Gastrocnemius medialis (tissue), 4 donors: Measurements from ENCODE around the gene ZBTB17. TPM values are rescaled to one million over a fixed set of nuclear protein-coding genes. Genes with fewer than 3 reads are reported as not detected.

Source experiments
- ATAC-seq, 2 donors: fragments of 150-250 bp; one replicate each; pipeline ENCODE4 v1.9.1; 2016
- DNase-seq, 2 donors: peaks; one replicate each; pipeline ENCODE4 v3.0.0-alpha.2; 2019
- H3K27ac ChIP-seq, 4 donors: fragments of 200-600 bp; sonication (generic); 1 replicate in 1 of 4; 2 replicates in 3 of 4; pipeline ENCODE4 v1.5.1; 2016 to 2018; ENCODE audit warnings: mild to moderate bottlenecking in 2 of 4, moderate library complexity in 1 of 4
- H3K27me3 ChIP-seq, 3 donors: fragments of 200-600 bp; sonication (generic) in 2 of 3; 1 replicate in 1 of 3; 2 replicates in 2 of 3; pipeline versions ENCODE4 v1.5.1 to v1.6.0; 2016 to 2019; ENCODE audit warnings: mild to moderate bottlenecking in 1 of 3, moderate library complexity in 1 of 3
- H3K36me3 ChIP-seq, 2 donors: fragments of 200-600 bp; sonication (generic) in 1 of 2; one replicate each; pipeline ENCODE4 v1.5.1; 2017 to 2018
- H3K4me1 ChIP-seq, 2 donors: fragments of 200-600 bp; sonication (generic) in 1 of 2; one replicate each; pipeline ENCODE4 v1.5.1; 2016 to 2017; ENCODE audit warnings: mild to moderate bottlenecking in 2 of 2
- H3K4me3 ChIP-seq, 4 donors: fragments of 200-600 bp; sonication (generic) in 3 of 4; 1 replicate in 1 of 4; 2 replicates in 3 of 4; pipeline ENCODE4 v1.5.1; 2016 to 2019; ENCODE audit warnings: mild to moderate bottlenecking in 2 of 4
- H3K9me3 ChIP-seq, 3 donors: fragments of 200-600 bp; sonication (generic) in 2 of 3; 1 replicate in 1 of 3; 2 replicates in 2 of 3; pipeline ENCODE4 v1.5.1; 2016 to 2019
- POLR2A ChIP-seq, 2 donors: fragments of 450-650 bp; IDR thresholded peaks; one replicate each; pipeline ENCODE4 v1.6.1; 2017; ENCODE audit warnings: antibody characterized with exemption in 2 of 2, mild to moderate bottlenecking in 2 of 2, moderate library complexity in 2 of 2
- in situ Hi-C, 4 donors: fragments of 200-750 bp; cut with MboI; loops; one replicate each; pipeline versions ENCODE4 v1.15.0 to v1.8.0; 2017; ENCODE audit warnings: low sequenced_read_pairs in 4 of 4
- intact Hi-C: fragments of 100-400 bp; cut with DNase I; formaldehyde crosslinking; loops from one replicate; pipeline ENCODE4 v1.15.1; 2023; ENCODE audit warnings: low total_unique reads
- total RNA-seq, 4 donors: library from RNA; depleted of rRNA; stranded (reverse); fragments of >200 nt; gene quantifications; one replicate each; pipeline versions ENCODE4 v1.1.0 to v1.2.3, GENCODE V29; 2016
- TF ChIP-seq, protein P1 (sequence below), 5 experiments: fragments of 450-650 bp in 3 of 5; fragments of 200-600 bp in 2 of 5; sonication (generic) in 2 of 5; IDR thresholded peaks in 4 of 5; conservative IDR thresholded peaks in 1 of 5; 1 replicate in 4 of 5; 2 replicates in 1 of 5; pipeline ENCODE4 v1.5.1; 2016 to 2019; ENCODE audit warnings: antibody characterized with exemption in 5 of 5, mild to moderate bottlenecking in 3 of 5, moderate library complexity in 3 of 5

ZBTB17 gene
- total RNA-seq, 4 donors from 2014 or later = 25.9 to 44.1 (median 31.5) TPM

GRCh38 chr1:15994081-15994480, 18.2 kb upstream of the ZBTB17 start:
- no peak for DNase-seq
- Histone ChIP-seq H3K27ac (no peak overlapping the region), H3K9me3 (no peaks in the 10 kb centered on the region), H3K36me3 (no peaks in the 10 kb centered on the region), H3K4me1 (no peaks in the 10 kb centered on the region), H3K27me3 (no peaks in the 10 kb centered on the region), H3K4me3 (no peak overlapping the region)
- no peak for TF ChIP-seq POLR2A (IDR thresholded peaks at IDR 0.05)
- TF ChIP-seq, protein P1, sequence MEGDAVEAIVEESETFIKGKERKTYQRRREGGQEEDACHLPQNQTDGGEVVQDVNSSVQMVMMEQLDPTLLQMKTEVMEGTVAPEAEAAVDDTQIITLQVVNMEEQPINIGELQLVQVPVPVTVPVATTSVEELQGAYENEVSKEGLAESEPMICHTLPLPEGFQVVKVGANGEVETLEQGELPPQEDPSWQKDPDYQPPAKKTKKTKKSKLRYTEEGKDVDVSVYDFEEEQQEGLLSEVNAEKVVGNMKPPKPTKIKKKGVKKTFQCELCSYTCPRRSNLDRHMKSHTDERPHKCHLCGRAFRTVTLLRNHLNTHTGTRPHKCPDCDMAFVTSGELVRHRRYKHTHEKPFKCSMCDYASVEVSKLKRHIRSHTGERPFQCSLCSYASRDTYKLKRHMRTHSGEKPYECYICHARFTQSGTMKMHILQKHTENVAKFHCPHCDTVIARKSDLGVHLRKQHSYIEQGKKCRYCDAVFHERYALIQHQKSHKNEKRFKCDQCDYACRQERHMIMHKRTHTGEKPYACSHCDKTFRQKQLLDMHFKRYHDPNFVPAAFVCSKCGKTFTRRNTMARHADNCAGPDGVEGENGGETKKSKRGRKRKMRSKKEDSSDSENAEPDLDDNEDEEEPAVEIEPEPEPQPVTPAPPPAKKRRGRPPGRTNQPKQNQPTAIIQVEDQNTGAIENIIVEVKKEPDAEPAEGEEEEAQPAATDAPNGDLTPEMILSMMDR (IDR thresholded peaks at IDR 0.05 in 4 of 5, conservative IDR thresholded peaks at IDR 0.05 in 1 of 5) = no peak
- intact Hi-C loops (loop anchor here (5.0 kb wide), 1 partner anchor 177 kb away; no protein-coding TSS in a partner anchor), in situ Hi-C loops (loop anchor here in 3 of 4 donors (10.0 to 25.0 kb wide), 3 partner anchors 51 to 182 kb away; partner anchors contain the start of genes CLCNKB (in 1 of the 3) and UQCRHL (in 1 of the 3))
- ATAC-seq = no peak

- ATAC-seq = no peak
- Histone ChIP-seq H3K4me1 (no peaks in the 10 kb centered on the region), H3K4me3 (no peak overlapping the region), H3K27ac (no peak overlapping the region), H3K27me3 (no peaks in the 10 kb centered on the region), H3K9me3 (no peaks in the 10 kb centered on the region), H3K36me3 (no peaks in the 10 kb centered on the region)
- no peak for TF ChIP-seq POLR2A (IDR thresholded peaks at IDR 0.05)
- TF ChIP-seq, protein P1 (IDR thresholded peaks at IDR 0.05 in 4 of 5, conservative IDR thresholded peaks at IDR 0.05 in 1 of 5) = no peak
- in situ Hi-C loops = loop anchor here in 3 of 4 donors (10.0 to 25.0 kb wide), 3 partner anchors 51 to 181 kb away; partner anchors contain the start of genes CLCNKB (in 1 of the 3) and UQCRHL (in 1 of the 3)
- no peak for DNase-seq
- intact Hi-C loops = loop anchor here (5.0 kb wide), 1 partner anchor 176 kb away; no protein-coding TSS in a partner anchor
Measured at GRCh38 chr1:15993666-15994065, 17.8 kb upstream of the ZBTB17 start.

GRCh38 chr1:15992582-15993500, 16.9 kb upstream of the ZBTB17 start:
- ATAC-seq (no peak), DNase-seq (no peak)
- H3K4me3 ChIP-seq = no peak overlapping the region
- no peak for TF ChIP-seq POLR2A (IDR thresholded peaks at IDR 0.05)
- H3K4me1 ChIP-seq = no peaks in the 10 kb centered on the region
- H3K36me3 ChIP-seq = no peaks in the 10 kb centered on the region
- in situ Hi-C loops = loop anchor here in 3 of 4 donors (10.0 to 25.0 kb wide), 3 partner anchors 52 to 181 kb away; partner anchors contain the start of genes CLCNKB (in 1 of the 3) and UQCRHL (in 1 of the 3)
- no peaks in the 10 kb centered on the region for H3K27me3 ChIP-seq
- intact Hi-C loops = loop anchor here (5.0 kb wide), 1 partner anchor 176 kb away; no protein-coding TSS in a partner anchor
- H3K27ac ChIP-seq = no peak overlapping the region
- no peaks in the 10 kb centered on the region for H3K9me3 ChIP-seq

DNA sequence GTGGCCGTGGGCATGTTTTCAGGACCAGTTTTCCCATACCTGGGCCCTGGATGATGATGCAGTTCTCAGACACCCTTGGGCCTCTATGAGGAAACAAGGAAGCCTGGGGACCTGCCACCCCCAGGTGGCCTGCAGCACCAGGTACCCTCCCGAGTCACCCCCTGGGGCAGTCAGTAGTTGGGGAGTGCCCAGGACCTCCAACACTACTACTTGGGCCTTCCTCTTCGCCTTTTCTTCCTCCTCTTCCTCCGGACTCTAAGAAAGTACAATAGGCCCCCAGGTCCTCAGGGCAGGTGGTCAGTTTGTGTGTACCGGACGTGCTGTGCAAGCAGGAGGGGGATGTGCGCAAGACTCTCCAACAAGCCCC, 16.3 kb upstream of the ZBTB17 start:
- H3K36me3 ChIP-seq = no peaks in the 10 kb centered on the region

More for the DNA sequence above, 16.3 kb upstream of the ZBTB17 start:
- TF ChIP-seq, protein P1 (IDR thresholded peaks at IDR 0.05 in 4 of 5, conservative IDR thresholded peaks at IDR 0.05 in 1 of 5) = no peak
- TF ChIP-seq POLR2A (IDR thresholded peaks at IDR 0.05) = no peak
- Histone ChIP-seq H3K4me1 (no peaks in the 10 kb centered on the region), H3K9me3 (no peaks in the 10 kb centered on the region), H3K27ac (no peak overlapping the region), H3K4me3 (no peak overlapping the region), H3K27me3 (no peaks in the 10 kb centered on the region)
- in situ Hi-C loops = loop anchor here in 3 of 4 donors (10.0 to 25.0 kb wide), 3 partner anchors 53 to 180 kb away; partner anchors contain the start of genes CLCNKB (in 1 of the 3) and UQCRHL (in 1 of the 3)
- intact Hi-C loops = loop anchor here (5.0 kb wide), 1 partner anchor 175 kb away; no protein-coding TSS in a partner anchor
- DNase-seq (no peak), ATAC-seq (no peak)
